ENCODE data around the gene VWF. TPM values are rescaled to one million over a fixed set of nuclear protein-coding genes. Genes with fewer than 3 reads are reported as not detected.
"Not testable (repeated sequence)": the region's sequence is repeated elsewhere in the genome, so short reads cannot be mapped to it uniquely, and the experiment has no call there.

The VWF gene
- total RNA-seq, 1 experiment from 2014 or later = 0.37 TPM

DNA sequence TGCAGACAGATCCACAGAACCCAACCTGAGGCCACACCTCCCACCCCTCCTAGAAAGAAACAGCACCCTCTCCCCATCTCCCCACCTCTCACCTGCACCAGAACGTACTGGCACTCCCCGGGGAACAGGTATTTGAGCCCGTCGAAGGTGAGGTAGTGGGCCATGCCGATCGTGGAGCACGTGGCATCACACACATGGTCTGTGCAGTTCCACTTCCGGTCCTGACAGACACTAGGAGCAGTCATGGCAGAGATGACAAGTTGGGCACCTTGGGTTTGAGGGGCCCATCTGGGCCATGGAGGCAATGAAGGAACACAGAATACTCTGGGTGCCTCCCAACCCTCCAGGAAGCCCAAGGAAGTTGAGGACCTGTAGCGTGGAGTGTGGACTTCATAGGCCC, 89.9 kb downstream of the VWF start:
- no peak for DNase-seq (ENCODE audit: low read depth, low spot score)
- in situ Hi-C loops (cut with HindIII; ENCODE audit: low pct_unique_long_range_greater_than_20kb, low sequenced_read_pairs) = no loop called here

DNA sequence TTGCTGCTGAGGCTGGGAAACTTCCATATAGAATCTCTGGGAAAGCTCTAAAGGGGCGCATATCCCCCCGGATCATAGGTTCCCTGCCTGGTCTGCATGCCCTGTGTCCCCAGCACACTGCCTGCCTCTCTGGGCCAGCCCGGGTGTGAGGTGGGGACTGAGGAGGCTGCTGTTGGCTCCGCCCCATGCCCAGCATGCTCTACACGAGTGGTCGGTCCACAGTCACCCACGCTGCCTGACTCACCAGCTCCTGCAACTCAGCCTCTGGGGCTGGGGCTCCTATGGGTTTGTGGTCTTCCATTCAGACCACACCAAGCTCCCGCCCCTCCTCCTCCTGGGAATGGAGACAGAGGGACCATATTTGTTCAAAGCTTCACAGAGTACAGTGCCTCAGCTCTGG, 90.9 kb downstream of the VWF start:
- in situ Hi-C loops (cut with HindIII; ENCODE audit: low pct_unique_long_range_greater_than_20kb, low sequenced_read_pairs) = no loop called here
- DNase-seq (ENCODE audit: low read depth, low spot score) = no peak

DNA sequence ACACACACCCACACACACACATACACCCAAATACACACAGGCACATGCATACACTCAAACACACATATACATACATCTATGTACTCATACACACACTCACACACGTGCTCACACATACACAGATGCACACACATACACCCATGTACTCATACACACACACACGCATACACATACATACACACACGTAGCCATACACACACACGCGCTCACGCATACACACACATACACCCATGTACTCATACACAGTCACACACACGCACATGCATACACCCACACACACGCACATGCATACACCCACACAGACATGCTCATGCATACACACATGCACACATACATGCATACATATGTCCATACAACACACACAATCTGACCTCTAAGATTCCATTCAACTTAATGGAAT, 91.7 kb downstream of the VWF start:
- no peak for DNase-seq (ENCODE audit: low read depth, low spot score)
- in situ Hi-C loops (cut with HindIII; ENCODE audit: low pct_unique_long_range_greater_than_20kb, low sequenced_read_pairs) = no loop called here

DNA sequence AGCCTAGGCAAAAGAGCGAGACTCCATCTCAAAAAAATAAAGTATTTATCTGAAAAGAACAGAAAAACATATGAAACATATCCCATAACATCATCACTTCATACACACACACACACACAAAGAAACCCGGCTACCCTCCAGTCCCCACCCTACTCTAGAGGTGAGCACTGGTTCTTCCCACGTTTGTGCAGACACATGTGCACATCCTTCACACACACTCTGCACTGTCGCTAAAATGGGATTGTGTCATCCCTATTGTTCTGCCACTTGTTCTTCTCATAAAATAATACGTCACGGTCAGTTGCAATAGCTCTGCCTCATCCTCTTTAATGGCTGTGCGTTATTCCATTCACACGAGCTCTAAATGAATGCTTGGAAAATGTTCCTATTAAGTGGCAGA, 93.5 kb downstream of the VWF start:
- no peak for DNase-seq (ENCODE audit: low read depth, low spot score)
- in situ Hi-C loops (cut with HindIII; ENCODE audit: low pct_unique_long_range_greater_than_20kb, low sequenced_read_pairs) = no loop called here

DNA sequence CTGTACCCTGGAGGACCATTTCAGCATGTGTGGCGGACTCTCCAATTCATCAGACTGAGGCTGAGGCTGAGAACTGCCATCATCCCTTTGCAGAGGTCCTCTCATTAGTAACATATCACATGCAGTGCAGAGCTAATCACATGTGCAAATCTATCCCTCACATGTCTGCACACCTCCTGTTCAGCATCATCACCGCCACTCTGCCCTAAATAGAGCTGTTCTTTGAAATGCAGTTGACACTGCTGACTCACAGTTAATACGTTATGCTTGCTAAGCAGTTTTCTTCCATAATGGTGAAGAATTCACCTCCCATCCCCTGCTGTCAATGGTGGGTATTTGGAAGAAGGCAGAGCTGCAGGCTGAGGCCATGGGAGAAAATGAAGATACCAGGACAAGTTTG, 94.4 kb downstream of the VWF start:
- in situ Hi-C loops (cut with HindIII; ENCODE audit: low pct_unique_long_range_greater_than_20kb, low sequenced_read_pairs) = no loop called here
- no peak for DNase-seq (ENCODE audit: low read depth, low spot score)

DNA sequence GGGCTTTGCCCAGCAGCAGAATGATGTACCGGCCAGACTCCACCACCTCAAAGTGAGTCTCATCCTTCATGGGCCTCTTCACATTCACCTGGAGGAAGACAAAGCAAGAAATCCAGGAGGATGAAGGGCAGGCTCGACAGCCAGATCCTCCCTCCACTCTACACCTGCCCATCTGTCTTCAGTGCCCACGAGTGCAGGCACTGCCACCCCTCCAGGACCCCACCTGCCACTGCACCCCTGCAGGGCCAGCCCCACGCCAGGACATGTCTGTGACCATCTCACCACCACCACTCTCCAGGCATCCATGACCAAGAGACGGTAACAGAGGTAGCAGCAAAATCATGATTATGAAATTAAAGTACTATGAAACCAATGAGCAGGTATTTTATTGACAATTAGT, 95.1 kb downstream of the VWF start:
- in situ Hi-C loops (cut with HindIII; ENCODE audit: low pct_unique_long_range_greater_than_20kb, low sequenced_read_pairs) = no loop called here
- no peak for DNase-seq (ENCODE audit: low read depth, low spot score)

DNA sequence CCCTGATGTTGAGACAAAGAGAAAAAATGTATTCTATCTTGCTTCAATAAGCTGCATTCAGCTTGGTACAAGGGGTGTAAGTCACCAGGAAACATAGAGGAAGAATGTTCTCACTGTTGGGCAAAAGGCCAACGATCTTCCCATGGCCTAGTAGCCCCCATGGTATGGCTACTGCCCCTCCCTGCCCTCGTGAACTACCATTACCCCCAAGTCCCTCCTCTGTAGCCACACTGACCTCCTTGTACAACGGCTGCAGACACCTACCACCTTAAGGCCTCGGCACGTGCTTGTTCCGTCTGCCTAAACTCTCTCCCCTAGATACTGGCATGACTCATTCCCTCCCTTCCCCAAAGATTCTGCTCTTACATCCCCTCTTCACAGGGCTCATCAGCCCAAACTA, 97.5 kb downstream of the VWF start:
- in situ Hi-C loops (cut with HindIII; ENCODE audit: low pct_unique_long_range_greater_than_20kb, low sequenced_read_pairs) = no loop called here
- DNase-seq (ENCODE audit: low read depth, low spot score) = no peak

DNA sequence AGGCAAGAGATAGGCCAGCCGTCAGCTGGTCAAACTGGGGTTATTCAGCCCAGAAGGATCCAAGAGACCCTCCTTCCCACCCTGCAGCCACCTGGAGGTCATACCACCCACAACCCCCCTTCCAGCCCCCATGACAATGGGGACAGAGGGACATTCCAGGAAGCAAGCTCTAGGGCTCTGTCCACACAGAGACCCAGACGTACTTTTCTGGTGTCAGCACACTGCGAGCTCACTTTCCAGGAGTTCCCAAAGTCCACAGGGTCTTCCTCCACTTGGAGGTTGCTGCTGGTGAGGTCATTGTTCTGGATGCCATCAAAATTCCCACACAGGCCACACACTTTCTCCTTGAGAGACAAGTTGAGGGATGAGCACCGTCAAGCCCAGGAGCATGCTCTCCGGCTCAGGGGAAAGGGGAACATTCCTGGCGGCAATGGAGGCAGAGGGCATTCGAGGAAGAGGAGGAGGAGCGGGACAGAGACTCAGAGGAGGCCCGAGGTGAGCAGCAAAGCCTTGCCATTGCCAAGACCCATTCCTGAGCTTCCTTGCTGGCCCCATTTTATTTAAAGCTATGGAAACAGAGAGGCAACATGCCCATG, 98.7 kb downstream of the VWF start:
- DNase-seq (ENCODE audit: low read depth, low spot score); in situ Hi-C loops (cut with HindIII; ENCODE audit: low pct_unique_long_range_greater_than_20kb, low sequenced_read_pairs): not testable (repeated sequence)

DNA sequence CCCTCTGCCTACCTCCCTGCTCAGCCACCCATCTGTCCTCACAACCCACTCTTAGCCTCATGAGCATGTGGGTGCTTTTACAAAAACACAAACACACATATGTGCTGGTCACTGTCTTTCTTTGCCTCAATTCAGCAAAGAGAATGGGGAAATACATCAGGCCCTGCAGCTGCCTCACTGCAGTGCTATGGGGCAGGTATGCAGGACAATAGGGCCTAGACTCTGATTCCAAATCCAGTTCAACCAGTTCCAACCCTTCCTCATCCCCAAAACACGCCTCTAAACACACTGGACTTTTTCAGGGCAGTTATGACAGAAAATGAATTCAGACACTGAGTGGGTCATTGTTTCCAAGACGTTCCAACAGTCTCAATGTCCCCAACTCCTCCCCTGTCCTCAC, 100.4 kb downstream of the VWF start:
- DNase-seq (ENCODE audit: low read depth, low spot score); in situ Hi-C loops (cut with HindIII; ENCODE audit: low pct_unique_long_range_greater_than_20kb, low sequenced_read_pairs): not testable (repeated sequence)

DNA sequence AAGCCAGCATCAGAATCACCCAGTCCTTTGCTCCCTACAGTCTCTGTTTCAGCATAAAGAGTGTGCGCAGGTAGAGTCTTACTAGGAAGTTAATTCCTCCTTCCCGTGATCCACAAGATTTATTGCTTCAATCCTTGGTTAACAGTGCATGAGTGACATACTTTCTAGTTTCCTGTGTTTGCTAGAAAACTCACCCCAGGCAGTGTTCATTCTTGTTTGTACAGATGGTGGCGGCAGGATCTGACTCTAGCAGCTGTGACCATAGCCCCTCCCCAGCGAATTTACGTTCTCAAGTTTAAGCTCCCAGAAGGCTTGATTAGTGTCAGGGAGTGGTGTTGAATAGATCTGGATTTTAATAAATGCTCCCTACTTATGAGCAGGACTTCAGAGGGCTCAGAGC, 103.5 kb downstream of the VWF start:
- in situ Hi-C loops (cut with HindIII; ENCODE audit: low pct_unique_long_range_greater_than_20kb, low sequenced_read_pairs) = no loop called here
- no peak for DNase-seq (ENCODE audit: low read depth, low spot score)

DNA sequence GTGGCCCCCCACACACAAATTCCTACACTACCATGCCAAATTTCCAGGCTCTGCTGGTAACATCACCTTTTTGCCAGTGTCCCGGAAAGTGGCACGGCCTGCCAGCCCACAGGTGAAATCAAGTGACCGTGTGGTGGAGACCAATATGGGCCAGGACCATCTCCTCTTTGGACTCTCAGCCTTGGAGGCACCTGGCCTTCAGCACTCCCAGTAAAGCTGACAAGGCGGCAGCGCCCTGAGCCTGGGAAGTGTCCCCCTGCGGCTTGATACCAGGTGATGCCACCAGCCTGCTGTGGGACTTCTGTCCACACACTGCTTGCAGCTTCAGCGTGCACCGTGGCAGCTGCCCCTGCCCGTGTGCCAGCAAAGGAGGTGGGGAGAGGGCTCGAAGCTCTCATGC, 104.0 kb downstream of the VWF start:
- DNase-seq (ENCODE audit: low read depth, low spot score); in situ Hi-C loops (cut with HindIII; ENCODE audit: low pct_unique_long_range_greater_than_20kb, low sequenced_read_pairs): not testable (repeated sequence)

DNA sequence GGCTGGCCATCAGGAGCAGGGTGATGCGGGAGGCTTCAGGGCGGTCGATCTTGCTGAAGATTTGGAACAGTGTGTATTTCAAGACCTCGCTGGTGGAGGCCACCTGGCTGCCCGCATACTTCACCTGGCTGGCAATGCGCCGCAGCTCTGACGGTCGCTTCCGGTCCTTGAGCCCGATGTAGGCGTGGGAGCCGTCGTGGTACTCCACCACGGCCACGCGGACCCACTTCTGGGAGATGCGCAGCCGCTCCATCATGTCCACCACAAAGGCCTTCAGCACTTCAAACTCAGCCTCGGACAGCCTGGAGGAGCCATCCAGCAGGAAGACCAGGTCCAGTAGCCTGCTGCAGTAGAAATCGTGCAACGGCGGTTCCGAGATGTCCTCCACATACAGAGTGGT, 105.2 kb downstream of the VWF start:
- DNase-seq (ENCODE audit: low read depth, low spot score); in situ Hi-C loops (cut with HindIII; ENCODE audit: low pct_unique_long_range_greater_than_20kb, low sequenced_read_pairs): not testable (repeated sequence)

DNA sequence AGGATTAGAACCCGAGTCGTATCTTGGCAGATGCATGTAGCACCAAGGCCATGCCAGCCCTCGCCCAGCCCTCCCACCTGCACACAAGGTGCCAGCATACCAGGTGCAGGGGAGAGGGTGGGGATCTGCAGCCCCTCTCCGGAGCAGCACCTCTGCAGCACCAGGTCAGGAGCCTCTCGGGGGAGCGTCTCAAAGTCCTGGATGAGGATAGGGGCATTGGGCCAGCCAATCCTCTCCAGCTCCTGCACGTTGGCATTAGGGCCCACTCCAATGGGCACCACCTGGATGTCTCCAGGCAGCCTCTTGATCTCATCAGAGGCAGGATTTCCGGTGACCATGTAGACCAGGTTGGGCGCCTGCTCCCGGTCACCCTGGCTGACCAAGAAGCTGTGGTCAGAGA, 106.2 kb downstream of the VWF start:
- DNase-seq (ENCODE audit: low read depth, low spot score) = no peak
- in situ Hi-C loops (cut with HindIII; ENCODE audit: low pct_unique_long_range_greater_than_20kb, low sequenced_read_pairs) = no loop called here

DNA sequence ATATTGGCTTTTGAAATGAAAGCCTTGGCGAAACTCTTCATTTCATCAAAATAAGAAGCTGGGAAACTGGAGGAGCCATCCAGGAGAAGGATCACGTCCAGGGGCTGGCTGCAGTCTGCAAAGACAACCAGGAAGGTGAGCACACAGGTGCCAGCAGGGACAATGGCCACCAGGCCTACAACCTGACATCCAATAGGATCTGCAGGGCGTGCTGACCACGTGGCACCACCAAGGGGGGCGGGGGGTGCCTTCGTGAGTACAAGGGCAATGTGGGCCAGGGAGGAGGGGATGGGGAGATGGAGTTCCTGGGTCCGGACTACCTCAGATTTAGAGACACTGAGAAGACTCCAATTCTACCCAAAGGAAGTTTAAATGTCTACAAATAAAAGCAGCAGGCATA, 107.7 kb downstream of the VWF start:
- in situ Hi-C loops (cut with HindIII; ENCODE audit: low pct_unique_long_range_greater_than_20kb, low sequenced_read_pairs) = no loop called here
- DNase-seq (ENCODE audit: low read depth, low spot score) = no peak

DNA sequence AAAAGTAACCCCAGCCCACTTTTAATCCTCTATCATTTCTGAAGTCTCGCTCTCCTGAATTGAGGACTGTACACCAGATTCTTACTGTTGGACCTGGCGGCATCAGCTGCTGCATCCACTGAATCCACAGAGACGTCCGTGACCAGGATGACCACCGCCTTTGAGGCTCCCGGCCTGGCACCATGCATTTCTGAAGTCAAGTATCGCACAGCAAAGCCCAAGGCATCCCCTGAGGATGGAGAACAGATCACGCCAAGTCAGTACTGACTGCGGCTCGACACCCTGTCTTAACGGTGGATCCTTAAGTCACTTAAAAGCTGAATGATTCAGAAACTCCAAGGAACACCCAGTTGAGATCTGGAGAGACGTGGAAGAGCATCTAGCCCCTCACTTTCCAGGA, 108.5 kb downstream of the VWF start:
- in situ Hi-C loops (cut with HindIII; ENCODE audit: low pct_unique_long_range_greater_than_20kb, low sequenced_read_pairs); DNase-seq (ENCODE audit: low read depth, low spot score): not testable (repeated sequence)

DNA sequence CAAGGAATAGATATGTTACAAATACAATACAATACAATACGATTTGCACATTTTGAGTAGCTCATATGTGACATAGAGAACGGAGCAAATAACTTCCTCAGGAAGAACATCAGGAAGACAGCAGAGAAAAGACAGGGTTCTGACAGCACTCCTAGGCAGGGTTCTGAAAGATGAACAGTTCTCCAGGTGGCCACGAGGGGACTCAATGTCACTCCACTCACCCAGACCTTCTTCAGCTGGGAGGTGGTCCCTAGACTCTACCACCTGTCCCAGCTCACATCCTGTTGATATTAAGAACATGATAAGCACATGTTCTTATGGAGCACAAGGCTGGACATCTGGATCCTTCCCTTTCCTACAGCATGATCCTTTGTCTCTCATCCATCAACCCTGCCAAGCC, 109.2 kb downstream of the VWF start:
- DNase-seq (ENCODE audit: low read depth, low spot score); in situ Hi-C loops (cut with HindIII; ENCODE audit: low pct_unique_long_range_greater_than_20kb, low sequenced_read_pairs): not testable (repeated sequence)

DNA sequence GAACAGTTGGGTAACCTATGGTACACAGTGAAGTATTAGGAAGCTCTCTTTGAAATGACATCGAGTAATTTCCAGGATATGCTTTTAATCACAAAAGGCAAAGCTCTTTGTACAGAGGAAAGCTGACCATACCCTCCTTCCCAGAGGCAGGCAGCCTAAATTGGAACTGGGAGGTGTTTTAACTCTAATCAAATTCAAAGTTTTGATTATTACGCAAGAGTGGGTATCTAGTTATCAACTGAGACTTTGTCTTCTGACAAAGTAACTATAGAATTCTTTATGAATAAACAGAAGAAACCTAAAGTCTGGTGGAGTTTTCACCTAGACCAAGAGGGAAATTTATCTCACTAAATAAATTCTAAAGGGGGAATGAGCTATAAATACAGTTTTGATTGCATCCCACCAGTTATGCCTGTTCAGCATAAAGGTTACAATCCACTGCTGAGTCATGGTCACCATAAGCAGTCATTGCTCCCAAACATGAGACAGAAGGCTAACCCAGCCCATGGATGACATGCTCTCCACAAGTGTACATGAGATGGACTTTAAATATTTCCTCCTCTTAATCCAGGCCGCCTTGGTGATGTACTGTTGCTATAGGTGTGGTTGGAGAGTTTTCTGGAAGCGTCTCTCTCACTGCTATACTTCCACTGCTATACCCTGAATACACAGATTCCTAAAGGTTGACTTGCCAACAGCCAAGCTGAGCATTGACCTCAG, 113.7 kb downstream of the VWF start:
- DNase-seq (ENCODE audit: low read depth, low spot score); in situ Hi-C loops (cut with HindIII; ENCODE audit: low pct_unique_long_range_greater_than_20kb, low sequenced_read_pairs): not testable (repeated sequence)

DNA sequence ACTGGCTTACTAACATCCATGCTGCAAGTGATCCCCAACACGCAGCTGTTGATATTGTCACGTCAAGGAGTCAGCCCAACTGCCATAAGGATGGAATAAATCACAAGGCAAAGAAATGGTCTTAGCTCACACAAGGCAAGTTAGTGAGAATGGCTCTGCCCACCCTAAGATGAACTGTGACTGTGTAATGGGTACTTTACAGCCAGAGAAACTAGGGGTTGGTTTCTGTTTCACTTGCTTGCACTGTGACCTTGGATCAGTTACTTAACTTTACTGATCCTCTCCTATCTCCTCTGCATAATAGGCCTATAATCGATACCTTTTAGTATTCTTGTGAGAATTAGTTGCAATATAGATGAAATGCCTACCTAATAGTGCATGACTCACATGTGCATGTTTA, 127.2 kb downstream of the VWF start:
- in situ Hi-C loops (cut with HindIII; ENCODE audit: low pct_unique_long_range_greater_than_20kb, low sequenced_read_pairs) = no loop called here
- no peak for DNase-seq (ENCODE audit: low read depth, low spot score)

DNA sequence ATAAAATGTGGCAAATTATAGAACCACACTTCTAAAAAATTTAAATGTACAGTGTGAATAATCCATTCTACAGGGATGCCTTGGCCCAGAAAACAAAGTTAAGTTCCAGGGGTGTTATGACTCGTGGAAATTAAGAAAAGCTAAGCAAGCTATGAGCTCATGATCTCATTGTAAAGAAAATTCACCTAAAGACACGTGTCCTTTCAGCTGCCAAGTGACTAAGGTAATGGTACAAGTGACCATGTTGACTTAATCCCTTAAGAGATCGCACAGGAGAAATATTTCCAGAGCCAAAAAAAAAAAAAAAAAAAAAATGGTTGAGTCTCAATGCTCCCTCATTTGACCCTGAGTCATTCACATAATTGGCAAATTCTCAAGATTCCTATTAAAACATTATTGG, 128.0 kb downstream of the VWF start:
- in situ Hi-C loops (cut with HindIII; ENCODE audit: low pct_unique_long_range_greater_than_20kb, low sequenced_read_pairs) = no loop called here
- DNase-seq (ENCODE audit: low read depth, low spot score) = no peak

Measured in SK-MEL-5 (cell line).